ENCODE results near the gene POLE2.

POLE2 gene

GRCh38 chr14:49686425-49686824 lies 1.6 kb downstream of the POLE2 start:
- no peak overlapping the region for H4K91ac ChIP-seq (ENCODE audit: low read length)
- no peak overlapping the region for H3K14ac ChIP-seq (ENCODE audit: low read length in 2 of 2)
- H4K8ac ChIP-seq (ENCODE audit: low read length): no peak overlapping the region
- H3K4me2 ChIP-seq (ENCODE audit: low read length, poor library complexity, severe bottlenecking): no peak overlapping the region
- H3K18ac ChIP-seq (ENCODE audit: low read depth in 1 of 2, low read length in 2 of 2): no peak overlapping the region
- H3K9ac ChIP-seq (ENCODE audit: low read length): no peak overlapping the region
- no peak overlapping the region for H3K4me3 ChIP-seq (ENCODE audit: insufficient read depth in 1 of 2, low read depth in 1 of 2, low read length in 2 of 2)
- H3K4ac ChIP-seq (ENCODE audit: low read depth in 1 of 2, low read length in 2 of 2): no peak overlapping the region
- peaks cover 3% of the 10 kb centered on the region for H3K4me1 ChIP-seq (ENCODE audit: control insufficient read depth, insufficient read depth, low read depth, low read length)
- H3K27ac ChIP-seq (ENCODE audit: low read length, poor library complexity, severe bottlenecking): no peak overlapping the region
- H2BK120ac ChIP-seq (ENCODE audit: low read depth, low read length): no peak overlapping the region
- WGBS: 96% methylated on average over 2 of the region's 4 CpGs
- H2BK12ac ChIP-seq (ENCODE audit: low read length in 2 of 2): no peak overlapping the region
- no peak overlapping the region for H2BK5ac ChIP-seq (ENCODE audit: low read depth, low read length, poor library complexity, severe bottlenecking)
- no peak overlapping the region for H3K23ac ChIP-seq (ENCODE audit: low read length in 2 of 2)
- H3K9me3 ChIP-seq (ENCODE audit: control insufficient read depth, low read length): no peaks in the 10 kb centered on the region
- H3K36me3 ChIP-seq (ENCODE audit: control insufficient read depth in 1 of 2, insufficient read depth in 2 of 2, low read depth in 1 of 2, low read length in 2 of 2): peaks cover 0 to 2% of the 10 kb centered on the region in 2 experiments
- H2BK15ac ChIP-seq (ENCODE audit: low read depth, poor library complexity, severe bottlenecking): no peak overlapping the region
- DNase-seq: no peak
- no peak overlapping the region for H2AK5ac ChIP-seq (ENCODE audit: low read length, severe bottlenecking)
- H2AFZ ChIP-seq (ENCODE audit: low read depth, low read length): no peak overlapping the region
- H3K79me1 ChIP-seq (replicated peaks; ENCODE audit: low read length, poor library complexity, severe bottlenecking): peaks cover 10% of the 10 kb centered on the region
- no peaks in the 10 kb centered on the region for H3K27me3 ChIP-seq (ENCODE audit: control insufficient read depth in 1 of 2, insufficient read depth in 1 of 2, low read length in 2 of 2)

- H2BK5ac ChIP-seq (ENCODE audit: low read depth, low read length, poor library complexity, severe bottlenecking): no peak overlapping the region
Measured at GRCh38 chr14:49679271-49679670, 8.7 kb downstream of the POLE2 start.

GRCh38 chr14:49677643-49678042 lies 10.4 kb downstream of the POLE2 start:
- no peak overlapping the region for H2BK5ac ChIP-seq (ENCODE audit: low read depth, low read length, poor library complexity, severe bottlenecking)
- no peak overlapping the region for H2BK15ac ChIP-seq (ENCODE audit: low read depth, poor library complexity, severe bottlenecking)
- H3K9ac ChIP-seq (ENCODE audit: low read length): no peak overlapping the region
- H3K36me3 ChIP-seq (ENCODE audit: control insufficient read depth in 1 of 2, insufficient read depth in 2 of 2, low read depth in 1 of 2, low read length in 2 of 2): peaks cover 8 to 11% of the 10 kb centered on the region in 2 experiments
- no peak overlapping the region for H3K27ac ChIP-seq (ENCODE audit: low read length, poor library complexity, severe bottlenecking)
- no peak overlapping the region for H3K4me3 ChIP-seq (ENCODE audit: insufficient read depth in 1 of 2, low read depth in 1 of 2, low read length in 2 of 2)
- H3K9me3 ChIP-seq (ENCODE audit: control insufficient read depth, low read length): no peaks in the 10 kb centered on the region
- H3K14ac ChIP-seq (ENCODE audit: low read length in 2 of 2): no peak overlapping the region
- no peak overlapping the region for H3K23ac ChIP-seq (ENCODE audit: low read length in 2 of 2)
- peaks cover 2% of the 10 kb centered on the region for H3K79me1 ChIP-seq (replicated peaks; ENCODE audit: low read length, poor library complexity, severe bottlenecking)
- H3K4me1 ChIP-seq (ENCODE audit: control insufficient read depth, insufficient read depth, low read depth, low read length): no peaks in the 10 kb centered on the region
- no peak overlapping the region for H3K4me2 ChIP-seq (ENCODE audit: low read length, poor library complexity, severe bottlenecking)
- no peaks in the 10 kb centered on the region for H3K27me3 ChIP-seq (ENCODE audit: control insufficient read depth in 1 of 2, insufficient read depth in 1 of 2, low read length in 2 of 2)
- no peak overlapping the region for H4K8ac ChIP-seq (ENCODE audit: low read length)
- no peak overlapping the region for H2BK120ac ChIP-seq (ENCODE audit: low read depth, low read length)
- H2AK5ac ChIP-seq (ENCODE audit: low read length, severe bottlenecking): no peak overlapping the region
- no peak overlapping the region for H3K4ac ChIP-seq (ENCODE audit: low read depth in 1 of 2, low read length in 2 of 2)
- H2BK12ac ChIP-seq (ENCODE audit: low read length in 2 of 2): no peak overlapping the region
- H2AFZ ChIP-seq (ENCODE audit: low read depth, low read length): no peak overlapping the region
- no peak for DNase-seq
- H4K91ac ChIP-seq (ENCODE audit: low read length): no peak overlapping the region
- no peak overlapping the region for H3K18ac ChIP-seq (ENCODE audit: low read depth in 1 of 2, low read length in 2 of 2)
- 96% methylated on average over 3 of the region's 4 CpGs for WGBS

More at GRCh38 chr14:49679271-49679670, 8.7 kb downstream of the POLE2 start:
- no peak overlapping the region for H3K18ac ChIP-seq (ENCODE audit: low read depth in 1 of 2, low read length in 2 of 2)
- H3K36me3 ChIP-seq (ENCODE audit: control insufficient read depth in 1 of 2, insufficient read depth in 2 of 2, low read depth in 1 of 2, low read length in 2 of 2): peaks cover 5 to 11% of the 10 kb centered on the region in 2 experiments
- no peak overlapping the region for H2BK15ac ChIP-seq (ENCODE audit: low read depth, poor library complexity, severe bottlenecking)
- H3K79me1 ChIP-seq (replicated peaks; ENCODE audit: low read length, poor library complexity, severe bottlenecking): peaks cover 2% of the 10 kb centered on the region
- H3K9me3 ChIP-seq (ENCODE audit: control insufficient read depth, low read length): no peaks in the 10 kb centered on the region
- H3K4me1 ChIP-seq (ENCODE audit: control insufficient read depth, insufficient read depth, low read depth, low read length): no peaks in the 10 kb centered on the region
- no peak overlapping the region for H3K9ac ChIP-seq (ENCODE audit: low read length)
- no peak overlapping the region for H2AK5ac ChIP-seq (ENCODE audit: low read length, severe bottlenecking)
- H4K8ac ChIP-seq (ENCODE audit: low read length): no peak overlapping the region
- DNase-seq: no peak
- no peak overlapping the region for H3K23ac ChIP-seq (ENCODE audit: low read length in 2 of 2)
- H3K4me3 ChIP-seq (ENCODE audit: insufficient read depth in 1 of 2, low read depth in 1 of 2, low read length in 2 of 2): no peak overlapping the region
- no peak overlapping the region for H2BK120ac ChIP-seq (ENCODE audit: low read depth, low read length)
- no peak overlapping the region for H4K91ac ChIP-seq (ENCODE audit: low read length)
- no peak overlapping the region for H2AFZ ChIP-seq (ENCODE audit: low read depth, low read length)
- H3K27ac ChIP-seq (ENCODE audit: low read length, poor library complexity, severe bottlenecking): no peak overlapping the region
- no peak overlapping the region for H3K14ac ChIP-seq (ENCODE audit: low read length in 2 of 2)
- WGBS: 86% methylated on average over 2 of the region's 2 CpGs
- no peak overlapping the region for H3K4me2 ChIP-seq (ENCODE audit: low read length, poor library complexity, severe bottlenecking)
- no peak overlapping the region for H3K4ac ChIP-seq (ENCODE audit: low read depth in 1 of 2, low read length in 2 of 2)
- H3K27me3 ChIP-seq (ENCODE audit: control insufficient read depth in 1 of 2, insufficient read depth in 1 of 2, low read length in 2 of 2): no peaks in the 10 kb centered on the region
- no peak overlapping the region for H2BK12ac ChIP-seq (ENCODE audit: low read length in 2 of 2)

- Histone ChIP-seq H2AFZ (ENCODE audit: low read depth, low read length) (no peak overlapping the region), H3K27ac (ENCODE audit: low read length, poor library complexity, severe bottlenecking) (no peak overlapping the region), H3K4ac (ENCODE audit: low read depth in 1 of 2, low read length in 2 of 2) (no peak overlapping the region), H3K9me3 (ENCODE audit: control insufficient read depth, low read length) (no peaks in the 10 kb centered on the region), H3K9ac (ENCODE audit: low read length) (no peak overlapping the region), H3K4me1 (ENCODE audit: control insufficient read depth, insufficient read depth, low read depth, low read length) (no peaks in the 10 kb centered on the region), H2AK5ac (ENCODE audit: low read length, severe bottlenecking) (no peak overlapping the region), H3K79me1 (replicated peaks; ENCODE audit: low read length, poor library complexity, severe bottlenecking) (peaks cover 2% of the 10 kb centered on the region), H3K4me2 (ENCODE audit: low read length, poor library complexity, severe bottlenecking) (no peak overlapping the region), H3K27me3 (ENCODE audit: control insufficient read depth in 1 of 2, insufficient read depth in 1 of 2, low read length in 2 of 2) (no peaks in the 10 kb centered on the region), H4K91ac (ENCODE audit: low read length) (no peak overlapping the region), H2BK15ac (ENCODE audit: low read depth, poor library complexity, severe bottlenecking) (no peak overlapping the region), H2BK12ac (ENCODE audit: low read length in 2 of 2) (no peak overlapping the region), H4K8ac (ENCODE audit: low read length) (no peak overlapping the region), H3K23ac (ENCODE audit: low read length in 2 of 2) (no peak overlapping the region), H3K18ac (ENCODE audit: low read depth in 1 of 2, low read length in 2 of 2) (no peak overlapping the region), H3K36me3 (ENCODE audit: control insufficient read depth in 1 of 2, insufficient read depth in 2 of 2, low read depth in 1 of 2, low read length in 2 of 2) (peaks cover 8 to 11% of the 10 kb centered on the region in 2 experiments), H2BK120ac (ENCODE audit: low read depth, low read length) (no peak overlapping the region), H2BK5ac (ENCODE audit: low read depth, low read length, poor library complexity, severe bottlenecking) (no peak overlapping the region), H3K14ac (ENCODE audit: low read length in 2 of 2) (no peak overlapping the region), H3K4me3 (ENCODE audit: insufficient read depth in 1 of 2, low read depth in 1 of 2, low read length in 2 of 2) (no peak overlapping the region)
- WGBS: no CpG with 5 or more reads among the region's 2 CpGs
- DNase-seq: no peak
Measured at GRCh38 chr14:49673586-49673985, 14.4 kb downstream of the POLE2 start.

Data from mesenchymal stem cell (in vitro differentiated cells and primary cell).